Measurements from ENCODE around the gene FAM200C. TPM values are rescaled to one million over a fixed set of nuclear protein-coding genes. Genes with fewer than 3 reads are reported as not detected.

FAM200C gene
- total RNA-seq, 2 experiments from 2014 or later: 2.7 to 3.7 TPM

GRCh38 chr5:160376416-160376815 is 23.4 kb downstream of the FAM200C start:
- Histone ChIP-seq H3K79me2 (ENCODE audit: insufficient read depth, low read depth, low read length) (no peaks in the 10 kb centered on the region), H2AFZ (ENCODE audit: low read length) (no peak overlapping the region), H3K36me3 (ENCODE audit: insufficient read depth, low read length) (no peaks in the 10 kb centered on the region), H3K9me2 (ENCODE audit: insufficient read depth, low read length) (no peaks in the 10 kb centered on the region), H3K4me3 (ENCODE audit: low read depth, low read length, poor library complexity, severe bottlenecking) (no peak overlapping the region), H3K4me1 (ENCODE audit: insufficient read depth, low read length, poor library complexity, severe bottlenecking) (no peaks in the 10 kb centered on the region), H3K4me2 (ENCODE audit: low read length) (no peak overlapping the region), H3K27ac (ENCODE audit: low read depth, low read length, poor library complexity, severe bottlenecking) (no peak overlapping the region), H4K20me1 (ENCODE audit: insufficient read depth, low read length) (no peaks in the 10 kb centered on the region), H3K9me3 (ENCODE audit: low read length) (no peaks in the 10 kb centered on the region)
- no peak for DNase-seq (ENCODE audit: low spot score)
- CTCF ChIA-PET (ENCODE audit: unreplicated experiment): no interaction called here
- intact Hi-C loops (cut with micrococcal nuclease; ENCODE audit: unreplicated experiment): no loop called here
- POLR2A ChIA-PET: interaction anchor here (1.0 kb wide), 1 partner anchor 25 kb away, joined by 5 read pairs; no protein-coding TSS in a partner anchor
- BruUV-seq (replicated peaks): no TSS peak
- no peak for TF ChIP-seq CTCF (conservative IDR thresholded peaks at IDR 0.05; ENCODE audit: low read length)
- TF ChIP-seq EZH2phosphoT487 (IDR thresholded peaks at IDR 0.05; ENCODE audit: borderline replicate concordance, low read depth, low read length): no peak

- CTCF ChIA-PET (ENCODE audit: unreplicated experiment): no interaction called here
Observed at GRCh38 chr5:160375701-160376100, 24.2 kb downstream of the FAM200C start.

More at GRCh38 chr5:160375701-160376100, 24.2 kb downstream of the FAM200C start:
- Histone ChIP-seq H3K36me3 (ENCODE audit: insufficient read depth, low read length) (no peaks in the 10 kb centered on the region), H3K9me2 (ENCODE audit: insufficient read depth, low read length) (no peaks in the 10 kb centered on the region), H3K79me2 (ENCODE audit: insufficient read depth, low read depth, low read length) (no peaks in the 10 kb centered on the region), H3K9me3 (ENCODE audit: low read length) (no peaks in the 10 kb centered on the region), H3K4me2 (ENCODE audit: low read length) (no peak overlapping the region), H4K20me1 (ENCODE audit: insufficient read depth, low read length) (no peaks in the 10 kb centered on the region), H3K27ac (ENCODE audit: low read depth, low read length, poor library complexity, severe bottlenecking) (no peak overlapping the region), H2AFZ (ENCODE audit: low read length) (no peak overlapping the region), H3K4me3 (ENCODE audit: low read depth, low read length, poor library complexity, severe bottlenecking) (no peak overlapping the region), H3K4me1 (ENCODE audit: insufficient read depth, low read length, poor library complexity, severe bottlenecking) (no peaks in the 10 kb centered on the region)
- no peak for DNase-seq (ENCODE audit: low spot score)
- POLR2A ChIA-PET: interaction anchor here (0.5 to 1.0 kb wide), 2 partner anchors 24 to 154 kb away, joined by 3 to 5 read pairs; no protein-coding TSS in a partner anchor
- no TSS peak for BruUV-seq (replicated peaks)
- intact Hi-C loops (cut with micrococcal nuclease; ENCODE audit: unreplicated experiment): no loop called here
- TF ChIP-seq EZH2phosphoT487 (IDR thresholded peaks at IDR 0.05; ENCODE audit: borderline replicate concordance, low read depth, low read length) (no peak), CTCF (conservative IDR thresholded peaks at IDR 0.05; ENCODE audit: low read length) (no peak)
